Amniotic stem cell (primary cell): ENCODE results near the gene DMD.

Experiments
- DNase-seq: peaks from one replicate; lab custom pipeline; 2025; lab: John Stamatoyannopoulos, UW

DMD gene

DNA sequence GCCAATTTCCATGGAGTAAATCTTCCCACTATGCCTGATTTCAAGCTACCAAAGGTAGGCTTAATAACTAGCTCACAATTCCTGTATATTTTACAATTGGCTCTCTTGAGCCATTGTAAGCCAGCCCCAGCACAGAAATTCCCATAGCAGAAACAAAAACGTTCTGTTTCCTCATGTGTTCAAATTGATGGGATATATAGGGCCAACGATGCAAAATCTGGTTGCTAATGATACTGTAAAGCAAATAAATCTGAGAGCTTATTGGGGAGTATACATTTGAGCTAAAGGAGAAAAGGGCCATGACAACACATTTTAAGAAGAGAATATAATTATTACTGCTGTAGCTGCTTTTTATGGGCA is 1872.4 kb downstream of the DMD start:
- no peak for DNase-seq

DNA sequence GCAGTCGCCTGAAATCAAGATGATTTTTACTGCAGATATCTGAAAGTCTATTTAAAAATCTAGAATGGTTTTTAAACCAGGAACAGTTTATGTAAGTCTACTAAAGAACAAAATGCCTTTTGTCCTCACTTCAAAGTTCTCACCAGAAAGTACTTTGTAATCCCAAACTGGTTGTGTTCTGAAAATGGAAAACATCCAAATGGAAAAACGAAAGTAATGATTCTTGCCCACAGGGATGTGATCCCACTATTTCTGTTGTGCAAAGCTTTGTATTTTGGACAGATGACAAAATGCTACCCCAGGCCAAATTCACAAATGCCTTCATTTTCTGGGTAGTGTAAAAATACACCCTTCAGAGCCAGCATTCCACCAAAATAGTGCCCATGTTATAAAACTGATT is 1874.0 kb downstream of the DMD start:
- no peak for DNase-seq

DNA sequence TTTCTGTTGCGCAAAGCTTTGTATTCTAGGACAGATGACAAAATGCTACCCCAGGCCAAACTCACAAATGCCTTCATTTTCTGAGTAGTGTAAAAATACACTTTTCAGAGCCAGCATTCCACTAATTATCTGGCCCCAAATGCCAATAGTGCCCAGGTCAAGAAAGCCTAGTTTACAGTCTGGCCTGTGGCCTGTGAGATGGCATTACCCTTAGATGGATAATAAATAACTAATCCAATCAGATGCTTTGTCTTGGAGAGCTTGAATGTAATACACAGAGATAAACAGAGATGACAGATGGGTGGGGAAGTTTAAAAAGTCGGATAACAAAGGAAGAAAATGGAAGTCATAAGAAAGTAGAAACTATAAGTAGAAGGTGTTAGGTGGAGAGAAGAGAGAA is 1874.9 kb downstream of the DMD start:
- no peak for DNase-seq

DNA sequence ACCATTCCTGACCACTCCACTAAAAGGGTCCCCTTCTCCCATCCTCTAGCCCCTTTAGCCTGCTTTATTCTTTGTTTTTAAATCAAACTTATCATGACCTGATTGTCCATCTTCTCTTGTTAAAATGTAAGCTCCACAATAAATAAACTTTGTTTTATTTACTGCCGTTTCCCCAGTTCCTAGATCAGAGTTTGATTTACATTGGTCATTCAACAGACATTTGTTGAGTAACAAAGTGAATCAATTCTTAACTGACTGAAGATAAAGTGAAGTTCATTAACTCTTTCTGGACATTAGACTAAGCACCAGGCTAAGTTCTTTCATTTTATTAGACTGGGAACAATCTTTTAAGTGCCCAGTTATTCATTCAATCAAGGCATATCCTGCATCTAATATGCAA is 1876.4 kb downstream of the DMD start:
- DNase-seq: no peak

DNA sequence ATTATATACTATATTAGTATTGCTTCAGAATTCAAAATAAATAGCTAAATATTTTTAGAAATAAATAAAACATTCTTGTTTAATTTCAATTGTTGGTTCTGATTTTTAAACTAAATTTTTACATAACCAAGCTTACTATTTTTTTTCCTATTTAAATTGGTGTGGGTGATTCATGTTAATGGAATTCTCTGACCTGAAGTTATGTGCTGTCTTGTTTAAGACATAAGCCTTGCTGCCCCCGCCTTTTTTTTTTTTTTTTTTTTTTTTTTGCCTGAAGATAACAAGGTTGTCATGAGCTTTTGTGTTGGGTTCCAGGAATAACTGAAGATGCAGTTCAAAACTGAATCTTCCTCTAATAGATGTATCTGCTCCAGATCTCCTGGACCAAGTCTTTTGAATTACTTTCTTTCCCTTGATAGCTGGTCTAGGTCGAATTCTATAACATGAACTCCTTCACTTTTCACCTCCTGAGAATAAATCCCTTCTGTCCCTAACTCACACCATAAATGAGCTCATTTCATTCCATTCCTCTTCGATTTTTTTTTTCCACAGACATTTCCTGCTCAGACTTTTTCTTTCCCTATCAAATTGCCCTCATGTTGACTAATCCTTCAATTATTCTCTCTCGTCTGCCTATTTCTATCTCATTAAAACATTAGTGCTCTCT is 1878.1 kb downstream of the DMD start:
- DNase-seq: peak; percentile 5

DNA sequence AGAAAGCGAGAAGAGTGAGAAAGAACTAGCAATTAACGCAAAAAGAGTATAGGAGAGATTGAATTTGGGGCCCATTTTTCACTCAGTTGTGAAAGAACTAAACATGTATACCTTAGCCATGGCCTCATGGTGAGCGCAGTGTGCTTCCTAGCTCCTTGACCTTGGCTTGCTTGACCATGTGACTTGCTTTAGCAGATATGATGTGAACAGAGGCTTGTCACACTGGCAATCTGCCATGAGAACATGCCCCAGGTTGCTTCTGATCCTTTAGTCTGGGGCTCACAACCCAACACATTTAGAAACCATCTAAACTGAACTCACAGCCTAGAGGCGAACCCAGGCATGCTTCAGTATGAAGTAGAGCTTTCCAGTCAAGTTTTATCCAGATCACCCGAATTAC is 1879.4 kb downstream of the DMD start:
- DNase-seq: no peak

DNA sequence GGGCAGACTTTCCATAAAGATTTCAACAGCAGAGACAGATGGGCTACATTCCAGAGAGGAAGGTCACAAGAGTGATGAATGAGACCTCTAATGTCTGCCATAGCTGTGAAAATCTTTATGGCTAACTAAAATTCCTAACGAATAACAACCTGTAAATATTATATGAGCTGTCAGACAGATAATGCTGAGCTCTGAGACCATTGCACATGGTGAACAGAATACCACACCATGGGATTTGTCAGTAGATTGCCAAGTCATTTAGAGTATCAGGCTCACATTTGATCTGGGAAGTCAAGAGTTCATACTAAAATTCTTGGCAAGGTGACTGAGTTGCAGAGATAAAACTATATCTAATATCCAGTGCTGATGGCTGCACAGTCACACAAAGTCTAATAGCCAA is 1880.3 kb downstream of the DMD start:
- DNase-seq: no peak

DNA sequence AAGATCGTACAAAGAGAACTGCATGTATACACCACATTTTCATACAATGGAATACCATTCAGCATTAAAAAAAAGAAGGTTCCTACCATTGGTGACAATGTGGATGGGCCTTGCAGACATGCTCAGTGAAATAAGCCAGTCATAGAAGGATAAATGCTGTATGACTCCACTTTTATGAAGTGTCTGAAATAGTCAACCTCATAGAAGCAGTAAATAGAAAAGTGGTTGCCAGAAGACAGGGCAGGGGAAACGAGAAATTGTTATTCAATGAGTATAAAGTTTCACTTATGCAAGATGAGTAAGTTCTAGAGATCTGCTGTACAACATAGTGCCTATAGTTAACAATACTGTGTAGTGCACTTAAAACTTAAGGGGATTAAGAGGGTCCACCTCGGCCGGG is 1882.1 kb downstream of the DMD start:
- no peak for DNase-seq

DNA sequence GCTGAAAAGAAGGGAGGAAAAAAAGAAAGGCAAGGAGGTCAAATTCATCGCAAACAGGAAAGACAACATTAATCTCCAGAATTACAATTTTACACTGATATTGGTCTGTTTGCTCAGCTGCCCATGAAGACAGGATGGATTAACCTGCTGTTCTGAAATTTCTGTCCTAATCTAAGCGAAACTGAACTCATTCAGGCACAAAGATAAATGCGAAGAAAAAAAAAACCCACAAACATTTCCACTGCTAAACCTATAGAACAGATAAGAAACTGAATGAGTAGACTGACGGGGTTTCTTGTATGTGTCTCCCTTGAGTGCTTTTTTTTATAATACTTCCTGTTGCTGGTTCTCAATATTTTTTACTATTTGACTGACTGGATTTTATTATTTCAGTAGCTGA is 1887.7 kb downstream of the DMD start:
- DNase-seq: no peak

DNA sequence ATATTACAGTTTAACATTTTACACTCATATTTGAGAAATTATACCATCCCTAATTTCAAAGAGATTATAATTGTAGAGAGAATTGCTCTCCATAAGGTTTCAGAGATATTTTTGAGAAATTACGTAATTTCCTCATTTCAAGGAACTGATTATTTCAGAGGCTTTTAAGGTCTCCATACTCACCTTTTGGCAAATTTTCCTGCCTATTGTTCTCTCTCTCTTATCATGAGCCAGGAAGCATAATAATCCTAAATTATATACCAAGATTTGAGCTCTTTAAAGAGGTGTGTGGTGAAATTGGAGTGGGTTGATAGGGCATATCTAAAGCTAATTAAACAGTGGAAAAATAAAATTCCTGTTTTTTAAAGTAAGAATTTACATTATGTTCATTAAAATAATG is 1890.6 kb downstream of the DMD start:
- no peak for DNase-seq

DNA sequence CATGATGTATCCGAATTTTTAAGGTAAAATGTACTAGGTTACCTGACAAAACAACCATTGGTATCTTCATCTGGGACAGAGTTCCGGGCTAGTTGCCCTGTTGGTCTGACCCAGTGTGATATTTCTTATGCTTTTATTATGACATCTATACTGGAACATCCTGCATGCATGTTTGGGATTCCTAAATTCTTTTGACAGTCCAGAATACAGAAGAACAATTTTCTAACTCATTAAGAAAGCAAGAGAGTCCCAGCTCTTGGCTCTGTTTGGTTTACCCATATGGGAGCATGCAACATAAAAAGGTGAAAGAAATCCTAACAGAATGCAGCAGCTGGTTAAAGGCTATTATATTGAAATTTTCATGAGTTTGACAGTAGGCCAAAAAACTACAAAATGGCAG is 1891.8 kb downstream of the DMD start:
- DNase-seq: no peak

DNA sequence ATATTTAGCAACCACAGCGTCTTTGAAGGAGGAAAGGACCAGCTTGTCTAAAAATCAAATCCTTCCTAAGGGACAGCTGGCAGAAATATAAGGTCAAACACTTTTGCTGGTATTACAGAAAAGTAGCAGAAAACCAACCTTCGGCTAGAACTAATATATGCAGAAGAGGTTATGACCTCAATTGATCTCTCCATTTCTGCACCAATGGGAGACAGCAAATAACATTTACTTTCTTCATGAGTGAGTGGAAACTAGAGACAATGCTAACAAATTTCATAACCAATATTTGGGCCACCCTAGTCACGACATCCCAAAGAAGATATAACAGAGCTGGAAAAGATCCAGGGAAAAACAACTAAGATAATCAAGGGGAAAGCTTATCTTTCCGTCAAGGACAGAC is 1892.5 kb downstream of the DMD start:
- no peak for DNase-seq

DNA sequence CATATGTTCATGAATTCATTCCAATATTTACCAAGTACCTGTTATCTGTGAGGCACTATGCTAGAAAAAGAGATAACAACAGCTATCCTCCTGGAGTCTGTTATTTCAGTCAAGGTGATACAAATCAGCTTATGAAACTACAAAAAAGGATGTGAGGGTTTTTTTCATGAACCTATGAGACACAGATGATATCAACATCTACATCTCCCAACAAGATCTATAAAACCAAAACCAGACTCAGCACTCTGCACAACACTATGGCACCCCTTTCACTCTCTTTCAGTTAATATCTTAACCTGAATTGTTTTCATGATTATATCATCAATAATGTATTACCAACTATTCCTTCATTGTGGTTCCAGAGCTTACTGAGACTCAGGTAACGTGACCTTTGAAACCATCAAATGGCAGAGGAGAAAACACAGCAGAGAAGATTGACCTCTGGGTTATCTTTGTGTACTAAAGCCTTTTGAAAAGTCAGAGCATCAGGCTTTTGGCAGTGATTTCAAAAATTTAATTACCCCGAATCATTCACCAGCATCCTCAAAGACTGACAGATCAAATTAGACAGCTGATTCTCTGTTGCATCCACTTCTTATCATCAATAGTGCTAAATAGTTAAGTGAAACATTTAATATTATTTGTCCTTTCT is 1894.9 kb downstream of the DMD start:
- DNase-seq: no peak

DNA sequence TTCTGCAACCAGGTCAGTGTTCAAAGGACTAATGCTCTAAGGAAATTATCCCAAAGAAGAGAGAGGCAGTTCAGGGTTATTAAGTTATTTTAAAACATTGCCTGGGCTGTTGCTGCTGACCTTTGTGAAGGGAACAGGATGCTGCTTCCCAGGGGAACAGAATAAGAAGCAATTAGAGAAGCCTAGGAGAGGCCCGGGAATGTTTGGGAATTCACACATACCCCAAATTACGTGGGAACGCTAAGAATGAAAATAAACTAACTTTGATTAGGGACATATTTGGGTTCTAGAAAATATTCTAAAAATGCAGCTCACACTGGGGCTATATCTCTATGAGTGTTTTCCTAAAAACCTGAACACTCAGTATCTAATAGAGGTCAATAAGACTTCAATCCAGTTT is 1896.4 kb downstream of the DMD start:
- no peak for DNase-seq

DNA sequence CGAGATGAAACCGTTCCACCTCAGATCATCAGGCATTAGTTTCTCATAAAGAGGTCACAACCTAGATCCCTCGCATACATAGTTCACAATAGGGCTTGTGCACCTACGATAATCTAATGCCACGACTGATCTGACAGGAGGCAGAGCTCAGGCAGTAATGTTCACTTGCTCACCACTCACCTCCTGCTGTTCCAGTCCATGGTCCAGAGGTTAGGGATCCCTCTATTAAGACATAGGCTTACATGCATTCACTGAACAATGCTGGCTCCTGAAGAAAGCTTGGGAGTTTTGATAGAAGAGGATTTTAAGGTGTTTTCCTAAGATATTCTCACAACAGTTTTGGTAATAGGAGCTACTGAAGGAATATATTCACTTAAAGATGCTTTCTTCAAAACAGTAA is 1903.4 kb downstream of the DMD start:
- no peak for DNase-seq

DNA sequence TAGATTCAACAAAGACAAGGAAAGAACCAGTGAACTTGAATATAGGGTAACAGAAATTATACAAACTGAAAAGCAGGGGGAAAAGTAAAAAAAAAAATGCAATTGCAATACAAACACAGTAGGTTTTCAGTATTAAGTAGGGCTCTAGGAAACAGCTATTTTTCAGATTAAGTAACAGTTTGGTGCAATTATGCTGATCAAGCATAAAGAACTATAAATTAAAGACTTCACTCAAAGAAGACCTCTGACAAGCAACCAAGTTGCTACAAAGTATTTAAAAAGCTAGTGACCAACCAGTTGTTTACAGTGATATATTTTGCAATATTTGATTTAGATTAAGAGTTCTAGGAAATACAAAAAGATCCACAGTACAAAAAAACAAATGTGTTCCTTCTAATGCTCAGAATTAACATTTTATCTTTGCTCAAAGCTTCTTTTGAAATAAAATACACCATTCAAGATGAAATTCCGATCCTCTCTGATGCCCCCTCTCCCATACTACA is 1908.7 kb downstream of the DMD start:
- no peak for DNase-seq

DNA sequence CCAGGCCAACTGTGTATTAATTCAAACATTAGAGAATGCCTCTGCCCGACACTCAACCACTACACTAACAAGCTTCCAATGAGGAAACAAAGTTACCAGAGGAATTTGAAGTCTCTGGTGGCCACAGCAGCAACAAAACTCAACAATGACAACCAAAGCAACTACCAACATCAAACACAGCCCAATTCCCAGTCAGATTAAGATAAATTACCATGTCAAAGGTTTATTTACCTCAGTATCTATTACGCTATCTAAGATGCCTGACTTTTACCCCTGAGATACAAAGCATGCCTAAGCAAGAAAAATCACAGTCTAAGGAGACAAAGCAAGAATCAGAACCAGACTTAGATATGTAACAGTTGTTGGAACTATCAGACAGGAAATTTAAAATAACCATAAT is 1909.4 kb downstream of the DMD start:
- DNase-seq: no peak

DNA sequence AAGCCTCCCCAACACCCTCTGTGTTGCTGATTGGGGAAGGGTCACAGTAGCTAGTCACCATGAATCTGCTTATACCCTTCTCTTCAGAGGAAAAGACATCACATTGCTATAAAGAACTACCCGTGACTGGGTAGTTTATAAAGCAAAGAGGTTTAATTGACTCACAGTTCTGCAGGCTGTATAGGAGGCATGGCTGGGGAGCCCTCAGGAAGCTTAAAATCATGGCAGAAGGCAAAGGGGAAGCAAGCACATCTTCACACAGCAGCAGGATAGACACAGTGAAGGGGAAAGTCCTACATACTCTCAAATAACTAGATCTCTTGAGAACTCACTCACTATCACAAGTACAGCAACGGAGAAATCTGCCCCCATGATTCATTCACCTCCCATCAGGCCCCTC is 1910.1 kb downstream of the DMD start:
- no peak for DNase-seq

DNA sequence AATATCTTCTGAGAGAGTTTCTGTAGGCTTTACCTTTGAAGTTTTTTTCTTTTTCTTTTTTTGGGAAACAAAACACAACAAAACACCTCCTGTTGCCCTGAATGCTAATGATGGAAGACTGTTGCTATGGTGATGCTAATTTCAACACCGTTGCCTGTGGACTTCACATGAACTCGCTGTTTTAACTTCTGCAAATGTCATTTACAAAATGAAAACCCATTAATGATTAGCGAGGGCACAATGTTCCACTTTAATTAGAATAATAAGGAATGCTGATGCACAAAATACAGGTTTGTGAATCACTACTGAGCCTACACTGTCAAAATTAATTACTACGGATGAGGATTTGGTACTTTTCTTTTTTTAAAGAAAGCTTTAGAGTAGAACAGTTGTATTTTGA is 1912.4 kb downstream of the DMD start:
- DNase-seq: no peak

DNA sequence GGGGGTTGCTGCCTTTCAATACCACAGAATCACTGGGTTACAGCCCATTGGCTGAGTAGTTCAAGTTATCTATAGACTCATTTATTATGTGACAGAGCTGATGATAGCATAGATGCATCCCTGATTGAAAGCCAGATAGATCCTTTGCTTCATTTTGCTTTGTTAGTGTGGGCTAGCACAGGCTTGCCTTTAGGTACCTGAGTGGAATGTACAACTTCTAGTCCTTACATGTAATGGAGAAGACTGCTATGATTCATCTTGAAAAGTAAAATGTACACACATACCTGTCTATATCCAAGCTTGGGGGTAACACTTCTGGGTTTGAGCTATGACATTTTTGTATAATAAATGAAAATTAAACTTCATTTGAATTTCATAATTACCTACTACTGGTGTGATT is 1913.5 kb downstream of the DMD start:
- no peak for DNase-seq

DNA sequence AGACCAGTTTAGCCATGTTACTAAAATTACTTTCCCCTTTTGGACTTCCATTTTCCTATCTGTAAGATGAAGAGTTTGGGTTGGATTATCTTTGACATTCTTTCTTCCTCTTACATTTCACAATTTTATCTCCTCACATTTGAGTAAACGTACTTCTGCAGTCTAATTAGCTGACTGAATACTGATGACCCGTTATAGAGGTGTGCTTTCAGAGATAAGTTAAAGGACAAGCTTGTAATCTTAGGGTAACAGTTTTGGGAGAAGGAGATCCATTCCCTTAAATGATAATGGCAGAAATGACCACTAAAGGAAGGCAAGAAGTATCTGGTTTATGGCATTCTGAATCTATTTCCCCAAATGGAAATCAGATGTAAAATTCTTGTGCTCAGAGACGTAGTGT is 1916.9 kb downstream of the DMD start:
- no peak for DNase-seq

DNA sequence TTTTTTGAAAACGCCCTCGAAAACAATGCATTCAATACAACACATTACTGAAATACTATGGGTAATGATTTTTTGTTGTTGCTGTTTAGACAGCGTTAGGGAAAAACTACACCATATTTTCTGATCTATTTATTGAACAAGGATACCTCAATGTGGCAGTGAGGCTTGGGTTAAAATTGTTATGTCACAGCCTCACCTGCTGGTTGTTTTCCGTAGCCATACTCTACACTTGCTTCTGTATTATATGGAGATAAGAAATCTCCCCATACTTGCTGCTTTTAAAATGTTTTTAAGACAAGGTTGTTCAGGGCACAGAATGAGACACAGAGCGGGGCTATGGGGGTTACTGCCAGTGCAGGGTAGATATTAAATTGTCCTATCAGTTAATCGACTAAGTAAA is 1917.9 kb downstream of the DMD start:
- DNase-seq: no peak

DNA sequence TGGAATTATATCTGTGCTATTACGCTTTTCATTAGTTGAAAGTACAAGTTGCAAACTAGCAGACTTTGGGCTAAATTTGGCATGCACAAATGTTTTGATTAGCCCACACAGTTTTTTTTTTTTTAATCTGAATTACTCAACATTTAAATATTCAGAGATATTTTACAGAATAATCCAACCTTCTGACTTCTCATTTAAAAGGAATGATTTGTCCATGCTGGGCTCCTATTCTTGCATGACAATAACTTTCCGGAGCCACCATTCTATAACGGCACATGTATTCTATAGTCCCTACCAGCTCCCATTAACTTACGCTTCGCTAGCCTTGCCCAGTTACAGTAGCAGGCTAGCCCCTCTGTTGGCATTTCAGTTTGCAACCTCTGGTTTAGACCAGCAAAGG is 1920.2 kb downstream of the DMD start:
- DNase-seq: no peak

DNA sequence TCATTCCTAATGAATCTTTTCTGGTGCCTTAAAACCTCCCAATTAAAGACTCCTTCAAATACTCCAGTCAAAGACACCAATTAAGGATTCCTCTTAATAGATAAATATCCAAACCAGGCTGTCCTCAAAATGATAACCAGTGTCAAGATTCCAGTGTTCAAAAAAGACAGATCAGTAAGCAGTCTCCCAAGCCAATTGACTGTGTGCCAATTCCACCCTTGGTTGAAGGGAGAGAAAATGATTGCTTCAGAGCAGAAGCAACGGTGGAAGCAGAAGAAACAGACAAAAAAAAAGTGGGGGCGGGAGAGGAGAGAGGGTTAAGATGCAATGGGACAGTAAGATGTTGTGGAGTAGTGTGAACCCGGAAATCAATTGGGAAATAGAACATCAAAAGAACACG is 1923.5 kb downstream of the DMD start:
- no peak for DNase-seq
